Measurements from ENCODE around the gene GSTA1.
"Not testable (repeated sequence)": the region's sequence is repeated elsewhere in the genome, so short reads cannot be mapped to it uniquely, and the experiment has no call there.

GSTA1 gene

DNA sequence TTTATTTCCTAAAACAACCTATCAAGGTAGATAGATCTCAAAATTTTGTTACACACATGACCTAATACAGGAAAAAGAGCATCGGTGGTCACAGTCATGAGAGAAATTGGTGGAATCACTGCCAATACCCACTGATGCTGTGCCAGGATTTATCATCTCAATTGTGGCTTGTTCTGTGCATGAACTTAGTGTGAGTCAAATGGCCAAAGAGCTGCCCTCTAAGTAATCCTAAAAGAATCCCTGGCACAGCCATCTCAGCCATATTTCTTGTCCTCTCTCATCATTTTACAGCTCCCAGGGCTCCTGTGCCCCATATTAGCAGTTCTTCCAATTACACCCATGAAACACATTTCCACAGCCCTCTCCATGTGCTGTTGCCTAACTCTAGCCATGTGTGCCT, 30.9 kb upstream of the GSTA1 start:
- Mint-ChIP-seq H3K4me3 (no peak overlapping the region), H3K9me3 (no peaks in the 10 kb centered on the region), H3K36me3 (ENCODE audit: low read depth) (no peaks in the 10 kb centered on the region), H3K27me3 (ENCODE audit: low read depth) (peaks cover 18% of the 10 kb centered on the region), H3K27ac (no peak overlapping the region), H3K4me1 (no peaks in the 10 kb centered on the region)
- TF ChIP-seq, protein P1, sequence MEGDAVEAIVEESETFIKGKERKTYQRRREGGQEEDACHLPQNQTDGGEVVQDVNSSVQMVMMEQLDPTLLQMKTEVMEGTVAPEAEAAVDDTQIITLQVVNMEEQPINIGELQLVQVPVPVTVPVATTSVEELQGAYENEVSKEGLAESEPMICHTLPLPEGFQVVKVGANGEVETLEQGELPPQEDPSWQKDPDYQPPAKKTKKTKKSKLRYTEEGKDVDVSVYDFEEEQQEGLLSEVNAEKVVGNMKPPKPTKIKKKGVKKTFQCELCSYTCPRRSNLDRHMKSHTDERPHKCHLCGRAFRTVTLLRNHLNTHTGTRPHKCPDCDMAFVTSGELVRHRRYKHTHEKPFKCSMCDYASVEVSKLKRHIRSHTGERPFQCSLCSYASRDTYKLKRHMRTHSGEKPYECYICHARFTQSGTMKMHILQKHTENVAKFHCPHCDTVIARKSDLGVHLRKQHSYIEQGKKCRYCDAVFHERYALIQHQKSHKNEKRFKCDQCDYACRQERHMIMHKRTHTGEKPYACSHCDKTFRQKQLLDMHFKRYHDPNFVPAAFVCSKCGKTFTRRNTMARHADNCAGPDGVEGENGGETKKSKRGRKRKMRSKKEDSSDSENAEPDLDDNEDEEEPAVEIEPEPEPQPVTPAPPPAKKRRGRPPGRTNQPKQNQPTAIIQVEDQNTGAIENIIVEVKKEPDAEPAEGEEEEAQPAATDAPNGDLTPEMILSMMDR (IDR thresholded peaks at IDR 0.05; ENCODE audit: unreplicated experiment in 3 of 3), result no peak

DNA sequence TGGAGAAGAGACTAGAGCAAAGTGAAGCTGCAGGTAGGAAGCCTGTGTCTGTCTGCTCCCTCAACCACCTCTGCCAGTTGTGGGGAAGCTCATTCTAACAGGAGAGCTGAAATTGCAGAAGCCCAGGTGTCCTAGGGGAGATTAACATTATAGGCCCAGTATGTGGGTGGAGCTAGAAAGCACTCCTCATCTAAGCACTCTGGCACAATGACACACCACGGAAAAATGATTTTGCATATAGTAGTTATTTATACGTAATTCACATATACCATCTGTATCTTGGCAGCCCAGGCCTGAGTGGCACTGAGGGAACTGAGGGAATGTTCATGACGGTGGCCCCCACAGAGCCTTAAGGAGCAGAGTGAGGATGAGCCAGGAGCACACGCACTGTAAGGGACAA, 27.3 kb upstream of the GSTA1 start:
- H3K36me3 Mint-ChIP-seq (ENCODE audit: low read depth); H3K4me3 Mint-ChIP-seq; H3K4me1 Mint-ChIP-seq; H3K27ac Mint-ChIP-seq; H3K9me3 Mint-ChIP-seq: not testable (repeated sequence)
- peaks cover 15% of the 10 kb centered on the region for H3K27me3 Mint-ChIP-seq (ENCODE audit: low read depth)

DNA sequence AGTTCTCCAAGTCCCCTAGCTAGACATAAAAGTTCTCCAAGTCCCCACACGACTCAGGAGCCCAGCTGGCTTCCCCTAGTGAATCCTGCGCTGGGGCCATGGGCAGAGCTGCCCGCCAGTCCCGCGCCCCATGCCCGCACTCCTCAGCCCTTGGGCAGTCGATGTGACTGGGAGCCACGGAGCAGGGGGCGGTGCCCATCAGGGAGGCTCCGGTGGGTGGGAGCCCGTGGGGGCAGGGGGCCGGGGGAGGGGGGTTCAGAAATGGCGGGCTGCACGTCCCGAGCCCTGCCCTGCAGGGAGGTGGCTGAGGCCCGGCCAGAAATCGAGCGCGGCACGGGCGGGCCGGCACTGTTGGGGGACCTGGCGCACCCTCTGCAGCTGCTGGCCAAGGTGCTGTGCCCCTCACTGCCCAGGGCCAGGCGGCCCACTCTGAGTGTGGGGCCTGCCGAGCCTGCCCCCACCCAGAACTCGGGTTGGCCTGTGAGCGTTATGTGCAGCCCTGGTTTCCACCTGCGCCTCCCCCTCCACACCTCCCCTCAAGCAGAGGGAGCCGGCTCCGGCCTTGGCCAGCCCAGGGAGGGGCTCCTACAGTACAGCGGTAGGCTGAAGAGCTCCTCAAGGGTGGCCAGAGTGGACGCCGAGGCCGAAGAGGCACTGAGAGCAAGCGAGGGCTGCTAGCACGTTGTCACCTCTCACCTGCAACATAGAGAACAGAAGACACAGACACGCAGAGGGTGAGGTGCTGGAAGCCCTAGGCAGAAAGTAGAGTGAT, 25.6 kb upstream of the GSTA1 start:
- Mint-ChIP-seq H3K27me3 (ENCODE audit: low read depth) (peaks cover 4% of the 10 kb centered on the region), H3K4me3 (no peak overlapping the region), H3K36me3 (ENCODE audit: low read depth) (no peaks in the 10 kb centered on the region), H3K9me3 (peaks cover 3% of the 10 kb centered on the region), H3K27ac (no peak overlapping the region), H3K4me1 (no peaks in the 10 kb centered on the region)
- TF ChIP-seq, protein P1 (IDR thresholded peaks at IDR 0.05; ENCODE audit: unreplicated experiment in 3 of 3), result no peak

DNA sequence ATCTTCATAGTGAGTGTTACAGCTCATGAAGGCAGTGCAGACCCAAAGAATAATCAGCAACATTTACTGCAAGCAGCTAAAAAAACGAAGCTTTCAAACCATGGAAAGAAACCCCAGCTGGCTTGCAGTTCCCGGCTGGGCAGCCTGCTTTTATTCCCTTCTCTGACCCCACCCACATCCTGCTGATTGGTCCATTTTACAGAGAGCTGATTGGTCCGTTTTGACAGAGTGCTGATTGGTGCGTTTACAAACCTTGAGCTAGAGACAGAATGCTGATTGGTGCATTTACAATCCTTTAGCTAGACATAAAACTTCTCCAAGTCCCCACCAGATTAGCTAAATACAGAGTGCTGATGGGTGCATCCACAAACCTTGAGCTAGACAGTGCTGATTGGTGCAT, 25.0 kb upstream of the GSTA1 start:
- H3K4me1 Mint-ChIP-seq; H3K9me3 Mint-ChIP-seq; H3K27ac Mint-ChIP-seq; H3K36me3 Mint-ChIP-seq (ENCODE audit: low read depth); H3K27me3 Mint-ChIP-seq (ENCODE audit: low read depth); H3K4me3 Mint-ChIP-seq: not testable (repeated sequence)

DNA sequence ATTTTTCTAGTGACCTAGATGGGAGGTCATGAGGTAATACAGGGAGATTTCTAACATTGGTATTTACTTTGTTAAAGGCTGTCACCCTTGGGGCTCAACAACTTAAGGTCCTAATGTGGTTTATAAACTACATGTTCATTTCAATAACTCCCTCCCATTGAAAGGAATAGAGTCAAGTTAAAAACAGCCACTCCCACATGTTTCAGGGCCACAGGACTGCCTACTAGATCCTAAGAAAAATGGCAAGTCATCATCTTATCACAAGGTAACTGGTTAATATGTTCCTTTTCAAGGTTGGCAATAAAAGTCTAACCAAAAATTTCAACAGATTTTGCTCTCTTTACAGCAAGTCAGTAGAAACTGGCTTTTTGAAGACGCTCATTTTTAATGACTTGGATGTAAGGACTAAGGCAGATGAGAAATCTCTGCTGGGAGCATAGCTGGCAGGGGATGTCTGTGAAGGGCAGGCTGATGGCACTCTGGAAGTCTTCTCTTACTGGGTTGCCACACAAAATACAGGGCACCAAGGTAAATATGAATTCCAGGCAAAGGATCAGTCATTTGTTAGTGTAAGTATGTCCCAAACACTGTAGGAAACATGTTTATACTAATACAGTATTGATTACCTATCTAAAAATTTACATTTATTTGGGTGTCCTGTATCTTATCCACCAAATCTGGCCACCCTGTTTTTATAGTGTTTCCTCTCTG, 23.6 kb upstream of the GSTA1 start:
- not testable (repeated sequence) for H3K4me1 Mint-ChIP-seq; H3K27me3 Mint-ChIP-seq (ENCODE audit: low read depth); H3K9me3 Mint-ChIP-seq; H3K36me3 Mint-ChIP-seq (ENCODE audit: low read depth); H3K27ac Mint-ChIP-seq; H3K4me3 Mint-ChIP-seq

DNA sequence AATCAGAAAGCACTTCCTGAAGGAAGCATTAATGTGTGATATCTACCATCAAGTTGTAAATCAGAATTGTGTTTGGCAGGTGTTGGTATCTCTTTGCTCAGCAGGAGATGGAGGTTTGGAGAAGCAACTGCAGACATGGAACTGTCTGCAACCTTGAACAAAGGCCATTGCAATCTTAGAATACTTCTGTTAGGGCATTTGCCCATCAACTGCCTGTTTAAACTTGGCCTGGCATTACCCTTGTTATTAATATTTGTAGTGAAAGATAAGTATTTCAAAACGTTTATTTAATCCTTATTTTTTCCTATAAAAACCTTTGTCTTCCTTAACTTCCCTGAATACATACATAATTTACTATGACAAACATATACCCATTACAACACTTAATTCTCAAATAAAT, 22.9 kb upstream of the GSTA1 start:
- no peak overlapping the region for H3K27ac Mint-ChIP-seq
- TF ChIP-seq, protein P1 (IDR thresholded peaks at IDR 0.05; ENCODE audit: unreplicated experiment in 3 of 3), result no peak
- no peak overlapping the region for H3K4me3 Mint-ChIP-seq
- H3K9me3 Mint-ChIP-seq, result peaks cover 10% of the 10 kb centered on the region
- no peaks in the 10 kb centered on the region for H3K36me3 Mint-ChIP-seq (ENCODE audit: low read depth)
- H3K4me1 Mint-ChIP-seq, result no peaks in the 10 kb centered on the region
- H3K27me3 Mint-ChIP-seq (ENCODE audit: low read depth), result no peaks in the 10 kb centered on the region

DNA sequence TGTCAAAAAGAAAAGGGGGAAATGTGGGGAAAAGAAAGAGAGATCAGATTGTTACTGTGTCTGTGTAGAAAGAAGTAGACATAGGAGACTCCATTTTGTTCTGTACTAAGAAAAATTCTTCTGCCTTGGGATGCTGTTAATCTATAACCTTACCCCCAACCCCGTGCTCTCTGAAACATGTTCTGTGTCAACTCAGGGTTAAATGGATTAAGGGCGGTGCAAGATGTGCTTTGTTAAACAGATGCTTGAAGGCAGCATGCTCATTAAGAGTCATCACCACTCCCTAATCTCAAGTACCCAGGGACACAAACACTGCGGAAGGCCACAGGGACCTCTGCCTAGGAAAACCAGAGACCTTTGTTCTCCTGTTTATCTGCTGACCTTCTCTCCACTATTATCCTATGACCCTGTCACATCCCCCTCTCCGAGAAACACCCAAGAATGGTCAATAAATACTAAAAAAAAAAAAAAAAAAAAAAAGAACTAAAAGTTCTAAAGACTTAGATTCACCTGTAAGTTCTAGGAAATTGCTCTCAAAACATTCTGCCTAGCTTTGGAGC, 22.4 kb upstream of the GSTA1 start:
- H3K9me3 Mint-ChIP-seq; H3K4me3 Mint-ChIP-seq; H3K4me1 Mint-ChIP-seq; H3K27me3 Mint-ChIP-seq (ENCODE audit: low read depth); H3K36me3 Mint-ChIP-seq (ENCODE audit: low read depth); H3K27ac Mint-ChIP-seq: not testable (repeated sequence)

DNA sequence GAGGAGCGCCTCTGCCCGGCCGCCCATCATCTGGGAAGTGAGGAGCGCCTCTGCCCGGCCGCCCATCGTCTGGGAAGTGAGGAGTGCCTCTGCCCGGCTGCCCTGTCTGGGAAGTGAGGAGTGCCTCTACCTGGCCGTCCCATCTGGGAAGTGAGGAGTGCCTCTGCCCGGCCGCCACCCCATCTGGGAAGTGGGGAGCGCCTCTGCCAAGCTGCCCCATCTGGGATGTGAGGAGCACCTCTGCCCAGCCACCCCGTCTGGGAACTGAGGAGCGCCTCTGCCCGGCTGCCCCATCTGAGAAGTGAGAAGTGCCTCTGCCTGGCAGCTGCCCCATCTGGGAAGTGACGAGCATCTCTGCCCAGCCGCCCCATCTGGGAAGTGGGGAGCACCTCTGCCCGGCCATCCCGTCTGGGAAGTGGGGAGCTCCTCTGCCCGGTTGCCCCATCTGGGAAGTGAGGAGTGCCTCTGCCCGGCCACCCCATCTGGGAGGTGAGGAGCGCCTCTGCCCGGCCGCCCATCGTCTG, 21.7 kb upstream of the GSTA1 start:
- H3K27ac Mint-ChIP-seq; H3K4me1 Mint-ChIP-seq; H3K27me3 Mint-ChIP-seq (ENCODE audit: low read depth); H3K4me3 Mint-ChIP-seq; H3K36me3 Mint-ChIP-seq (ENCODE audit: low read depth); H3K9me3 Mint-ChIP-seq: not testable (repeated sequence)
